GM18517 (cell line): ENCODE measurements around the gene VSIG10L.

Source experiments
- ATAC-seq: cut with Tn5 transposase; IDR thresholded peaks from one replicate; pipeline ENCODE4 v1.9.1; 2021; ENCODE audit warnings: mild to moderate bottlenecking, moderate library complexity; ENCODE audit not compliant: unreplicated experiment

The VSIG10L gene

DNA sequence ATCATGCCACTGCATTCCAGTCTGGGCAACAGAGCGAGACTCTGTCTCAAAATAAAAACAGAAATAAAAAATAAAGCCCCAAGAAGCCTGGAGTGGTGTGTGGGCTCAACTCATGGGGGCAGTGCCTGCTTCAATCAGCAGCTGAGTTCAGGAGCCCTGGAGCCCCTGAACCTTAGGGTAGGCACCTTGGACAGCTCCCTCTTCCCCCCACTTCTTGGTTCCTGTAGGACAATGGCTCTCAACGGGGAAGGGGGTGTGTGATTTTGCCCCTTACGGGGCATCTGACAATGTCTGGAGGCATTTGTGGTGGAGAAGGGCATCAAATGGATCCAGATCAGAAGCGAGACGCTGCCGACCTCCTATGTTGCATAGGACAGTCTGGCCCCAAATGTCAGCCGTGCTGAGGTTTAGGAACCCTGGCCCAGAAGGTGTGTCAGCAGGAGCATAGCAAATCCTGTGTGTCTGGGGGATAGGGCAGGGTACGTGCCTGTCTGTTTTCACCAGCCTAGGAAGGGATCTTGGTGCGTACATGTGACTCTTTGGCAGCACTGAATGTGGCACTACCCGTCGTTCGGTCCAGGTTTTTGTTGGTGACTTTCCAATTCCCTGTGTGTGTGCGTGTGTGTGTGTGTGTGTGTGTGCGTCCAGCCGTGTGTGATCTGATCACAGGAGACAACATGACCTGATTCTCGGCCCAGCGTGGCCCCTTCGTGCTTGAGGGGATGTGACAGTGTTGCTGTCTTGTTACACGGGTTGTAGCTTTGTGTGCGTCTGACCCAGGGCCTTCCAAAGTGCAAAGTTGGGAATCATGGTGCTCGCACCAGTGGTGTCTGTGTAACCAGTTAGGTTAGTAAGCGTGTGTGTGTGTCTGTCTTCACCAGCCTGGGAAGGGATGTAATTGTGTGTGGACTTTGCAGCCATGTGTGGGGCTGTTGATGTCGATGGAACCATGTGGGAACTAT is 23.0 kb downstream of the VSIG10L start:
- no peak for ATAC-seq

DNA sequence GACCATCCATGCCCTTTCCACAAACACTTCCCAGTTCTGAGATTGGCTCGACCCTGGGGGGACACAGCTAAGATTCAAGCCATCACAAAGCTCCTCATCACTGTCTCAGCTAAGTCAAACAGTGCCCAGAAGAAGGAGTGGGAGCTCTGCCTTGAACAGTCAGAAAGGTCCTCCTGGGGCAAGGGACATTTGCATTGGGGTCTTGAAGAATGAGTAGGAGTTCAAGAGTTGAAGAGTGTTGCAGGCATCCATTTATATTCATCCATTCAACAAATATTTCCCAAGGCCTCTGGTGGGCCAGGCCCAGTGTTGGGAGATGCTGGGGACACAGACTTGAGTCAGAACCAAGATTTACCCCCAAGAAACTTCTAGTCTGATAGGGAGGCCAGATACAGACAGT is 24.0 kb downstream of the VSIG10L start:
- ATAC-seq: no peak

DNA sequence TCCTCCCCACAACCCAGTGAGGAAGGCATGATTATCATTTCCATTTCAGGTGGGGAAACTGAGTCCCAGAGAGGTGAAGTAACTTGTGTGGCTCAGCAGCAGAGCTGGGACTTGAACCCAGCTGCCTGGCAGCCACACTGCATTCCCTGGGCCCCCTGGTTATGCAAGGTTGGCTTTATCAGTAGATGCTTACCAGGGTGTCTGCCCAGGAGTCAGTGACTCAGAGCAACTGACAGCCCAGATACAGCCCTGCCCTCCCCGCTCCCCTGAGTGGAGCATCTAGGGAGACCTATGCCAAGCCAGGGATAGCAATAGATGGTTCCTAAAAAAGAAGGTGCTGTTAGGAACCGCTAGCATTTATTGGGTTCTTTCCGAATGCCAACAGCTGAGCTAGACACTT is 24.6 kb downstream of the VSIG10L start:
- ATAC-seq: no peak

DNA sequence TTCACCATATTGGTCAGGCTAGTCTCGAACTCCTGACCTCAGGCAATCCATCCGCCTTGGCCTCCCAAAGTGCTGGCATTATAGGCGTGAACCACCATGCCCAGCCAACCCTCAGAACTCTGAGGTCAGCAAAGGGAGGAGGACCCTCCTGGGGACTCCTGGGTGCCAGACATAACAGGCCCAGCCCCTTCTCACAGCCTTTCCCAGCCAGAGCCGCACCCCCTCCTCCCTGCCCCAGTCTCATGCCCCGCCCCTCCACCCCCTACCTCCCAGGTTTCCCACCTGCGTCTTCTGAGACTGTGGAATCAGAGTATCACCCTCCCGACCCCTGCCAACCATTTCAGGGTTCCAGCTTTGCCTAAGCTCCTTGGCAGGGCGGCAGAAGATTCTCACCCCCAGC is 25.3 kb downstream of the VSIG10L start:
- no peak for ATAC-seq

DNA sequence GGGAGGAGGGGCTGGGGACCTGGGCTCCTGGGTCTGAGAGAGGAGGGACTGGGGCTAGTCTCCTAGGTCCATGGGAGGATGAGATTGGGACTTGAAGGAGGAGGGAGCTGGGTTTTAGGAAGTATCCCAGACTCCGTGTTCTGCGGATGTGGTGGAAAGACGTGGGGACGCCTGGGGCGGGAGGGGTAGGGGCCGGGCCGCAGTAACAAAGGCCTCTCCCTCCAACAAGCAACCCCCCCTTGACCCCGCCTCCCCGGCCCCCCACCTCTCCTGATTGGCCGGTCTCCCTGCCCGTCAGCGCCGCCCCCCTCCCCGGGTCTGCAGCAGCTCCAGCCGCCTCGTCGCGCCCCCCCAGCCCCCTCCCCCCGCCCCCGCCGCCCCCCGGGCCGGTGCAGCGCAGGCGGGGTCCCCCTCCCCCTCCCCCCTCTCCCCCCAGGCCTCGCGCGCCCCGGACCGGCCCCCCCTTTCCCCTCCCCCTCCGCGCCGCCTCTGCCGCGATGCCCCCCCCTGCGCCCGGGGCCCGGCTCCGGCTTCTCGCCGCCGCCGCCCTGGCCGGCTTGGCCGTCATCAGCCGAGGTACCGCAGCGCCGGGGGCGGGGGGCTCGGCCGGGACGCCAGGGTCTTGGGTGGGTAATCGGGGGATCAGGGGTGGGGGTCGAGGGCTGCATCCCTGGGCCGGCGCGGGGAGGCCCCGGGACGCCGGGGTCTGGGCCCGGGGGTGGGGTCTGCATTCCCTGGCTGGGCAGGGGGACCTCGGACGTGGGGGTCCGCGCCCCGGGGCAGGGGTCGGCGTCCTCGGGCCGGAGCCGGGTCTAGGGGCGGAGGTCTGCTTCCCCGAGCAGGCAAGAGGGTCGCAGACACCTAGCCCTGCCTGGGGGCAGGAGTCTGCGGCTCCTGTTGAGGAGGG is 30.3 kb downstream of the VSIG10L start, which contains the start of gene IGLON5:
TSS of gene IGLON5 (plus strand) at position 294 of the 907 bp plus-strand sequence. CDS start at position 498, 204 bp downstream.
- ATAC-seq: no peak

DNA sequence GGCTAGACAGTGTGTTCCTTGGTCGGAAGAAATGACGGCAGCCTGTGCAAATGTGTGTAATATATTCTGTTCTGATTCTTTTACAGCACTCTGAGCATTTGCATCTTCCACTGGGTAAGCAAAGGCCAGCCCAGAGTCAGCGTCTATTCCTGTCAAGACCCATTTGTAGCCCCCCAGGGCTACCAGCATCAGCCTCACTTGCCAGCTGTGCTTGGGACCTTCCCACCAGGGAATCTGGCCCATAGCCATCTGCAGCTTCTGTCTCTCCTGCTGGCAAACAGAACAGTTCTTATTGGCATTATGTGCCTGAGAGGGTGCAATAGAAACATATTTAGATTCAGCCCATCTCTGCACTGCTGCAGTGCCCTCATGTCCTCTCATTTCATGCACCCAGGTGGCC is 36.5 kb downstream of the VSIG10L start:
- no peak for ATAC-seq

DNA sequence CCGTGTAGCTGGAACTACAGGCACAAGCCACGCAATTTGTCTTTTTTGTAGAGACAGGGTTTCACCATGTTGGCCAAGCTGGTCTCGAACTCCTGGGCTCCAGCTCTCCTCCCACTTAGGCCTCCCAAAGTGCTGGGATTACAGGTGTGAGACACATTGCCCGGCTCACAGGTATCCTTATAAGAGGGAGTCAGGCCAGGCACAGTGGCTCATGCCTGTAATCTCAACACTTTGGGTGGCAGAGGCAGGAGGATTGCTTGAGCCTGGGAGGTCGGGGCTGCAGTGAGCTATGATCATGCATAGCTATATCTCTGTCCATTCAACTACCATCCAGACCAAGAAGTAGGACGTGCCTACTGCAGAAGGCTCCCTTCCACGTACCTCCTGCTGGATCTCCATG is 40.7 kb downstream of the VSIG10L start:
- no peak for ATAC-seq

DNA sequence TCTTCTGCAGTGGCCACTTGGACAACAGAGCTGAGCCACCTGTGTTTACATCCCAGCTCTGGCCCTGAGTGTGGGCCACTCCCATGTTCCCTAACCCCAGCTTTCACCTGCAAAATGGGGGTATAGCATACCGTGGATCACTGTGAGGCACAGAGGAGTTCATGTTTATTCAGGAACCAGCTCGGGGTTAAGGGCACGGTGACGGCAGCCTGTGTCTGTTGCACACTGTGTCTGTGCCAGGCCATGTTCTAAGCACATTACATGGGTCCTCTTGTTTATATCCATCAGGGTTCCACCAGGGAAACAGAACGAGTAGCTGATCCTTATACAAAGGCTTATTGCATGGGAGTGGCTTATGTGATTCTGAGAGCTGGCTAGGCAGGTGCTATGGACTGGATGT is 44.5 kb downstream of the VSIG10L start:
- no peak for ATAC-seq

DNA sequence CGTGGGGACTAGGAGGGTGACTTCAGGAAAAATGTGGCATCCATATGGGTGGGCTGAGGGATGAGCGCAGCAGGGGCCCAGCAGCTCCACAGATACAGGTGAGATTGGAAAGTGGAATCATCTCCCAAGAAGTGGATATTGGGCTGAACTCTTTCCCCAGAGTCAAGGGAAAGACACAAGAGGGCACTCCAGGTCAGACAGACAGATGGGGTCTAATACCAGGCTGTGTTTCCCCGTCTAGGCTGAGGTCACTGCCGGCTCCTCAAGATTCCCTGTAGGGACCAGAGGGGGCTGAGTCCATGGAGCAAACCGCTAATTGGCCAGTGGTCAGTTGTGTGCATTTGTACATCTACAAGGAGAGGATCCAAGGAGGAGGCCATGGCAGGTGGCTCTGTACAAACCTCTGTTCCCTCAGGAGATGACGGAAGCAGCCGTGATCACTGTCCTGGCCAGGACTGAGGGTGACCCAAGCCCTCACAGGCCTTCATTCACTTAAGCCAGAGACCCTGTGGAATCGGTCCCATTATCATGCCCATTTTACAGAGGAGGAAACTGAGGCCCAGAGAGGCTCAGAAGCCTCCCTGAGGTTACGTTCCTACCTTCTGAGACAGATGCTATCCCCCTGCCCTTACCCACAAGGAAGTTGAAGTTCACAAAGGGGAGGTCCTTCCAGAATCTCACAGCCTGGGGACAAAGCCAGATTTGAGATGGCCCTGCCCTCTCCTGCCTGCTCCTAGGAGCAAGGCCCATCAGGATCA is 45.4 kb downstream of the VSIG10L start:
- no peak for ATAC-seq

DNA sequence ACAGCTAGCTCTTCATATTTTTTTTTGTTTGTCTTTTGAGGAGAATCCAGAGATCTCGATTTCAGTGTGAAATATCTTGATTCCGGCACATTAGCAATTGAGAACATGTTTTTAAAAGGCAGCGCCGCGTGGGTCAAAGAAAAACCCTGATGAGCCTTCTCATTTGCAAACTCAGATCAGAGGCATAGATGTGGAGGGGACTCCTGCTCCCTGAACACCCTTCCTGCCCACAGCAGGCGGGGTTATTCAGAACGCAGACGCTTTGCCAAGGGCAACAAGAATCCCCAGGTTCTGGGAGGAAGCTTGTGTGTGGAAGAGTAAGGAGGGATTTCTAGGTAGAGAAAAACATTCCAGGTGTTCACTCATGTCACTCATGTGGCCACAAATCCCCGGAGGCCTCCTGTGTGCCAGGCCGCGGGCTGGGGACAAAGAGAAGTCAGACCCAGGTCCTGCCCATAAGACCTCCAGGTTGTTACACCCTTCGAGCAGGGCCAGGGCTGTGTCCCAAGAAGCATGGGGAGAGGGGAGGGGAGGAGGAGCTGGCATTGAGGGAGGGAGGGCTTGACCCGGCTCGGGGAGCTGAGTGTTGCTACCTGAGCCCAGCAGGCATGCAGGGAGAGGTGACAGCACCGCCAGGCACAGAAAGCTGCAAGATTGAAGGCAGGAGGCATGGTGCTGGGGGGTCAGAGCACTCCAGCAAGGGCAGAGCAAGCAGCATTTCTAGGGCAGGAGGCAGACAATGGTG is 46.4 kb downstream of the VSIG10L start:
- ATAC-seq: no peak

DNA sequence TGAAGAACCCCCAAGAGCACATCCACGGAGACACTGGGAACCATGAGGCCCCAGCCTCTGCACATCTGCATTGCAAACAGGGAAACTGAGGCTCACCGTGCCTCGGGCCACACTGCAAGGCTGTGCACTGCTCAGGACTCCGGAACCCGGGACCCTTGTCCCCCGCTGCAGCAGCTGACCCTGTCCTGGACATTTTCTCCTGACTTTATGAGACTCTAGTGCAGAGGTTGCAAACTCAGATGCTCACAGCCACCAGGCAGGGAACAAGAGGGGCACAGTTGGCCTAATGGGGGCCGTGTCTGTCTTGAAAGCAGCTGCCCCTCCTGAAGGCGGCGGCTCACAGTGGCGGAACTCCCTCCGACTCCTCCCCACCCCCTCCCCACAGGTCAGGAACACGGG is 47.0 kb downstream of the VSIG10L start:
- no peak for ATAC-seq

DNA sequence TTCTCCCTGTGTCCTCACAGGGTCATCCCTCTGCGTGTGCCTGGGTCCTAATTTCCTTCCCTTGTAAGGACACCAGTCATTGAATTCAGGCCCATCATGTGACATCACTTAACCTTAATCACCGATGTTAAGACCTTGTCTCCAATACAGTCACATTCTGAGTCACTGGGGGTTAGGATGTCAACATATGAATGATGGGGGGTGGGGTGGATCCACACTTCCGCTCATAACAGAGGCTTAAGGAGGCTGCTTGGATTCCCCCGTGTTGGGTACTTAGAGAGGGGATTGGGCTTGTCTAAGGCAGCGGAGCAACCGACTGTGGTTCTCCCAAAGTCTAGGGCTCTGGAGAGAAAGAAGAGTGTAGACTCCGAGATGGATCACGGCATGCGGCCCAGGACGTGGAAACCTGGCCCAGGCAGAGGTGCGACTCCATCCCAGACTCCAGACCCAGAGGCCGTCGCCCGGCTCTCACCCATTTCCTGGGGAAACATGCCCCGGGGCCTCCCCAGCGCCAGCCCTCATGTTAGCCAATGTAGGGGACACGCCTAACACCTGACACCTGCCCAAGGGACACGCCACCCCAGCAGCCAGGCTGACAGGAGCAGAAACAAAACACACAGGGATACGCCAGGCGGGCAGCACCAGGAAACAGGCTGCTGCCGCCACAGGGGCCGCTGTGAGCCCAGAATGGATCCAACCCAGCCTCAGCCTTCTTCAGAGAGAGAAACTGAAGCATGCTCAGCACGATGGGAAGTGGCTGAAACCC is 47.5 kb downstream of the VSIG10L start:
- ATAC-seq: no peak

DNA sequence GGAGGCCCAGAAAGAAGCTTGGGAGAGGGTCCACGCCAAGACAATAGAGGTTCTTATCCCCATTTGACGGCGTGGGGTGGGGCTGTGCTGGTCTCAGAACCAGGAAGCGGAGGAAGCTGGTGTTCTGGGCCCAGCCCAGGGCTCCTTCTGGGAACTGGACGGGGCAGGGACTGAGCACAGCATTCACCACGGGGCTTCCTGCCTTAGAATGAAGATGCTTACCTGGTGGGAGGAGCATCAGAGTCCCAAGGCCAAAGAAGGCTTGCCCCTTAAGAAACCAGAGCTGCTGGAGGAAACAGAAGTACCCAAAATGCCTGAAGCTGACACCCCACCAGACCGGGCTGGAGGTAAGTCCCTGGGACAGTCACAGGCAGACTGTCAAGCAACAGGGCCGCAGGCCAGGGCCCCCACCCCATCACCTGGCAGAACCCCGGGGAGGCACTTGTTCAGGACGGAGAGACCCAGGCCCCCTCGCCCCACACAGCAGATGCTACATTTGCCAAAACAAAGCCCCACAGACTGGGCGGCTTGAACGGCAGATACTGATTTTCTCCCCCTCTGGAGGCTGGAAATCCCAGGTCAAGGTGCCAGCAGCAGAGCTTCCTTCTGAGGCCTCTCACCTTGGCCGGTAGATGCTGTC is 48.2 kb downstream of the VSIG10L start:
- no peak for ATAC-seq

DNA sequence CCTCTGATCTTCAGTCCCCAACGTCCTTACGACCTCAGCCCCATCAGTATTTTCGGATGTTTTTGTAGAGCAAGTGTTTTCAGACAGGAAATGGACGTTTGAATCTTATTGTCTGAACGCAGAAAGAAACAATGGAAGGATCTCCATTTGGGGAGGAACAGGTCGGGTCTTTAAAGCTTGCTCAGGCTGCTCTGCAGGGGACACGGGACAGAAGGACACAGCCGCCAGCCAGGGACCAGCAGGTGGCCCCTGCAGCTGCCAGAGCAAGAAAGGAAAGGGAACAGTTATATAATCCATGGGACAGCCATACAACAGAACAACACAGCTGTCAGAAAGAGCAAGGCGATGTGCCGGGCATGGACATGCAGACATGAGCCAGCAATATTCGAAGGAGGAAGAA is 49.0 kb downstream of the VSIG10L start:
- ATAC-seq: no peak

DNA sequence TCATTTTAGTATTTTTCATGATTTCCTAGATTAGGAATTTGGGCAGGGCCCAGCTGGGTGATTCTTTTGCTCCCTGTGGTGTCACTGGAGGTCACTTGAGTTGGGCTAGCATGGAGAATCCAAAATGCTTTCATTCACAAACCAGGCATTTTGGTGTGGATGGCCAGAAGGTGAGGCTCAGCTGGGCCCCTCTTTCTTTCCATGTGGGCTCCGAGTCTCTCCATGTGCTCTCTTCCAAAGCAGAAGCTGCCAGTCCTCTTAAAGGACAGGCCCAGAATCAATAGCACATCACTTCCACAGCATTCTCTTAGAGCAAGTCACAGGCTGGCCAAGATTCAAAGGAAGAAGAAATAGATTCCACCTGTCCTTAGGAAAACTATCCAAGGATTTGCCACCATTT is 52.3 kb downstream of the VSIG10L start:
- ATAC-seq: no peak

DNA sequence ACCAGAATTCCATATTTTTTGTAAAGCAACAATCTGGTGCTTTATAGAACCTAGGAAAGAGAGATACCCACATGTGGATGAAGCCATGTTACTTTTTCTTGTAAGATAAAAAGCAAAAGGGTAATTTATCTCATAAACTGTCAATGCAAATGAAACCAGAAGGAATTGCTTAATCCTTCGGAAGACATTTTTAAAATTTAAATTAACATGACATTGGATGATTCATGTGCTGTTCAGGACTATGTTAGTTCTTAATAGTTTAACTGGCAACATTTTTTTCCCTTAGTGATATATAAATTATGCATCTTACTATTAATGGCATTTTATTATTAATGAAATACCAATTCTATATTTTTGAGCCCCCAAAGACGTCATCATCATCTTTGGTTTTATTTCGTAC is 56.3 kb downstream of the VSIG10L start:
- no peak for ATAC-seq

DNA sequence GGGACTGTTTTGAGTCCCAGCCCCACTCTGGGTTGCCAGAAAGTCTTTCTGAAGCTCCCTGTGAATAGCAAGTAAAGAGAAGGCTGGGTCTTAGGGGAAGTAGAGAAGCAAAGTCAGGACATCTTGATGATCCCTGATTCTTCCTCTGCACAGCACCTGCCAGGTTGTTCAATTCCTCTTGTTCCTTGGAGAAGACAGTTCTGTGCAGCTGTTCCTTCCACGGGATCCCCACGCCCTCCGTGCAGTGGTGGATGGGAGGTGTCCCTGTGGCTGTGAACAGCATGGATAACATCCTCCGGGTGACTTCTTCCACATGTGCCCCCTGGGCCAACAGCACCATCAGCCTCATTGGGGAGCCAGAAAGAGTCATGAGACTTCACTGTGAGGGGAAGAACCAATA is 59.6 kb downstream of the VSIG10L start:
- ATAC-seq: no peak
